Glomerular endothelial cell (primary cell): ENCODE results near the gene OR51M1. TPM values are rescaled to one million over a fixed set of nuclear protein-coding genes. Genes with fewer than 3 reads are reported as not detected.

Experiments
- DNase-seq: peaks from one replicate; pipeline ENCODE4 v3.0.0-alpha.2; 2011; ENCODE audit warnings: low read depth, low spot score; ENCODE audit errors: extremely low read depth
- total RNA-seq: library from RNA; depleted of rRNA; stranded (reverse); fragments of >200 nt; gene quantifications from 2 replicates; pipeline ENCODE4 v1.2.3, GENCODE V29; 2015

OR51M1 gene
- total RNA-seq, 1 donor from 2014 or later, result not detected

GRCh38 chr11:5380740-5381342 is 2.8 kb upstream of the OR51M1 start:
- DNase-seq, result no peak

- no peak for DNase-seq
Observed at GRCh38 chr11:5384335-5384734, 723 bp downstream of the OR51M1 start.

DNA sequence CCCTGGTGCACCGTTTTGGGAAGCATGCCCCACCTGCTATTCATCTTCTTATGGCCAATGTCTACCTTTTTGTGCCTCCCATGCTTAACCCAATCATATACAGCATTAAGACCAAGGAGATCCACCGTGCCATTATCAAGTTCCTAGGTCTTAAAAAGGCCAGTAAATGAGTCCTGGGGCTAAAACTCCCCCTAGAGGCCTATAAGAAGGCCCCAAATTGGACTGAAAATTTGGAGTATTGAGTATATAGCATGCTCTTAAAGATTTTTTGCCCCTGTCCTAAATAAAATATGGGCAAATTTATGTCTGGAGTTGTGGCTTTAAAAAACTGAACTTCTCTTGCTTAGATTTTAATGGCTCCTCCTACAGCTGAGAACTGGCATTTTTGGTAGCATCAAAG is 6.6 kb downstream of the OR51M1 start:
- no peak for DNase-seq

DNA sequence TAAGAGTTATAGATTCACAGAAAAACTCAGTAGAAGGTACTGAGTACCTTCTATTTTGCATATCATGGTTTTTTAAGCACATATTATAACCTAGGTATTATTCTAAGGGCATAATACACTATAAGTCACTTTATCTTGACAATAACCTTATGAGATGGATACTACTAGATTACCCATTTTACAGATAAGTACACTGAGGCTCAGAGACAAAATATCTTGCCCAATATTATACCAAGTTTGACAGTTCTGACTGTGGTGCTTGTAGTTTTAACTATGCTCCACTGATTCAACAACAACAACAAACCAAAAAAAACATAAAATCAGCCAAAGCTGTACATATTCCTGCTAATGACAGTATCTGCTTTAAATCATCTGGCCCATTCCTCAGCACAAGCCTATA is 10.5 kb downstream of the OR51M1 start:
- DNase-seq, result no peak

DNA sequence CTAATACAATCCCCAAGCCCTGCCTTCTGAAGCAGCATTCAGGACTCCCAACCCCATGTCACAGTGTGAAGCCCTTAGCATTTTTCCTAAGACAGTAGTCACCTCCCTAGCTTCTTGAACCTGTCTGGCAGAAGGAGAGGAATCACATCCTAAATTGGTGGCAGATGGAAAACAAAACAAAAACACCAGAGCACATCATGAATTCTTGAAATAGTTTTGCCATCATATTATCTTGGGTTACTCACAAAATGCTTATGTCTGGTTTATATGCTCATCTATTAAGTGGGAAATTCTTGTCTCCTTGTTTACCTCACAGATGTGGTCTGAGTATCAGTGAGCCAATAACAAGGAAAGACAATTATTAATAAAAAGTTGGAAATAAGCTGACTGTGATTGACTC is 15.3 kb downstream of the OR51M1 start:
- no peak for DNase-seq

- DNase-seq, result no peak
Observed at GRCh38 chr11:5405173-5405572, 21.6 kb downstream of the OR51M1 start.

- no peak for DNase-seq
Observed at GRCh38 chr11:5420993-5421392, 37.4 kb downstream of the OR51M1 start.

DNA sequence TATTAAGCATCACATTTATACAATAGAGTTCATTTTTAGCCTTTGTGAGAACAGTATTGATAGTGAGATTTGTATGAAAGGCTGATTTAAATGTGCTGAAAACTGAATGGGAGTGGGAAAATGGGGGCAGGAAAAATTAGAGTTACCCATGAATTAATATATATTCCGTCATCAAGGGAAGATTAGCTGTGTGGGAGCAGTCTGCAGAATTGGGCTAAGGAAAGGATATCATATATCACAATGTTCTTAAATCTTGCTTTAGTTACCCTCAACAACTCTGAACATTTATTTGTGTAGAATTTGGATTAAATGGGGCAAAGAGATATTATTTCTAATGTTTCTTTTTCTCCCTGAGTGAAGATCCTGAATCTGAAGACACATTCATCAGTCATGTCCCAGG is 38.2 kb downstream of the OR51M1 start, which contains the start of gene OR51Q1:
OR51Q1 (plus strand) TSS at position 301 of the 400 bp plus-strand sequence; CDS start at position 391, 90 bp downstream.
- no peak for DNase-seq

DNA sequence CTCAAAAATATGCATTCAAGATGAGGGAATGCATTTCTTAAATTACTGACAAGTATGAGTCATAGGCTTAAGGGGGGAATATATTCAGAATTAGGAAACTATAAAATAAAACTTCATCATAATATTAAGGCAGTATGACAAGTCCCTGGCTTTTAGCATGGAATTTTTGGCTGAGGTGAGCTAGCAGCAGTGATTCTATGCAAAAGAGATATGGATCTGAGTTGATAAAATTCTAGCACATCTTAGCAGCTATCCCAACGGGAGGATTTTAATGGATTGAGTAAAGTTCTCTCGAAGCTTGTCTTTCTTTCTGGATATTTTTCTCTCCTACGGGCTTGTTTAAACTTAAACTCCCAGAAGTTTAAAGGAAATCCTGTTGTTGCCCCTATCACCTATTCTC is 39.5 kb downstream of the OR51M1 start:
- no peak for DNase-seq

- no peak for DNase-seq
Observed at GRCh38 chr11:5441414-5441813, 57.8 kb downstream of the OR51M1 start, which contains the start of gene OR51I1. TSS of gene OR51I1 (minus strand) at chr11:5441514. CDS start at chr11:5441514, 0 bp downstream.

Other genes with a start within 250 kb of the OR51M1 start
- not detected in 2 replicates for gene OR52A5, start 245.5 kb upstream of the OR51M1 start, total RNA-seq
- not detected in 2 replicates for gene OR52A1, start 229.1 kb upstream of the OR51M1 start, total RNA-seq
- gene OR51V1, start 183.1 kb upstream of the OR51M1 start, total RNA-seq, result not detected in 2 replicates
- not detected in 2 replicates for gene HBB, start 156.7 kb upstream of the OR51M1 start, total RNA-seq
- gene HBD, start 149.3 kb upstream of the OR51M1 start, total RNA-seq, result not detected in 2 replicates
- gene HBG1, start 134.0 kb upstream of the OR51M1 start, total RNA-seq, result not detected in 2 replicates
- gene HBG2, start 129.0 kb upstream of the OR51M1 start, total RNA-seq, result not detected in 2 replicates
- not detected in 2 replicates for gene HBE1, start 113.9 kb upstream of the OR51M1 start, total RNA-seq
- not detected in 2 replicates for gene OR51B4, start 81.9 kb upstream of the OR51M1 start, total RNA-seq
- not detected in 2 replicates for gene OR51B2, start 59.5 kb upstream of the OR51M1 start, total RNA-seq
- not detected in 2 replicates for gene OR51B5, start 40.3 kb upstream of the OR51M1 start, total RNA-seq
- gene OR51B6, start 32.3 kb upstream of the OR51M1 start, total RNA-seq, result not detected in 2 replicates
- gene OR51Q1, start 38.3 kb downstream of the OR51M1 start, total RNA-seq, result not detected in 2 replicates
- not detected in 2 replicates for gene OR51I1, start 57.7 kb downstream of the OR51M1 start, total RNA-seq
- not detected in 2 replicates for gene OR51I2, start 65.5 kb downstream of the OR51M1 start, total RNA-seq
- not detected in 2 replicates for gene OR52D1, start 104.9 kb downstream of the OR51M1 start, total RNA-seq
- not detected in 2 replicates for gene UBQLN3, start 126.1 kb downstream of the OR51M1 start, total RNA-seq
- 0.24 and 0.53 TPM in 2 replicates for gene UBQLNL, start 132.9 kb downstream of the OR51M1 start, total RNA-seq
- gene OR52H1, start 164.7 kb downstream of the OR51M1 start, total RNA-seq, result not detected in 2 replicates
- gene OR52B6, start 197.1 kb downstream of the OR51M1 start, total RNA-seq, result not detected in 2 replicates
- 1.5 and 5.1 TPM in 2 replicates for gene TRIM6, start 212.8 kb downstream of the OR51M1 start, total RNA-seq
- gene TRIM34, start 241.2 kb downstream of the OR51M1 start, total RNA-seq, result 9.2 and 12.1 TPM in 2 replicates